COR-L47 (cell line): ENCODE results near the gene PXDN.

Experiments used
- DNase-seq: peaks from one replicate; lab custom pipeline; 2025; lab: John Stamatoyannopoulos, UW

PXDN gene

DNA sequence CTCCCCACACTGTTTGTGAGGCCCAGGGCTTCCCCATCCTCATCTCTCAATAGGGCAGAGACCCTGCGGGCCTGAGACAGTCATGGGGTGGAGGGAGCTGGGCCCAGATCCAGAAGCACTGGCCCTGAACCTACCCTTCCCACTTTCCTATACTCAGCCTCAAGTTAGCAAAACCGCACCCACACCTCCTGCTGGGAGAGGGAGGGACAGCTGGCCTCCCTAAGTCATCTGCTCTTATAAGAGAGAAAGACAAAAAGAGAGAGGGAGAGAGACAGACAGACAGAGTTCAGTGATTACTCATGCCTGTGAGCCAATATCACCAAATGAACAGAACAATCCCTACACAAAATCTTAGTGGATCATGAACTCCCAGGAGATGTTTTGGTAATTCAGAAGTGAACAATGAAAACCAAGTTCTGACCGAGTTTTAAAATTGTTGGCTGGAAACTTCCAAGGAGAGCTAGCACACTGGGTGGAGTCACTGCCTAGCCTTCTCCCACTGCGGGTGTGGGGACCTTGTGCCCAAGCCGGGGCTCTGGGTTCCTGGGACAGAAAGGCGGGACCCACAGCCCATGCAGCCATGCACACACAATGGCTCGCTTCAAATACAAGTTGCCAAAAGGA lies 130.5 kb downstream of the PXDN start:
- DNase-seq, result no peak

DNA sequence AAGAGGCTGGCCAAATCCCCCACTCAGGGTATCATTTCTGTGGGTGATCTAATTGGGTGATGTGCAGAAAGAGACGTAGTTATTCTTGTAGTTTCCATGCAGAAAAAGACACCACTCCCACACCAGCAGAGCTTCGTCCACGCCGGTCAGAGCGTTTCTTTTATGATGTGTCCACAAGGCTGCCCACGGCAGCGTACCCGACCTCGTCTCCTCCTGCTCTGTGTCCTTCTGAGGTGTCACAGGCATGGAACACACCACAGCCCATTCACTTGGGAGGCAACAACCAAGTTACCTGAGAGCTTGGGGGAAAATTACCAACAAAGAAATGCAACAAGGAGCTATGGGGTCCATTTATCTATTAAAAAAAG lies 131.3 kb downstream of the PXDN start:
- no peak for DNase-seq

DNA sequence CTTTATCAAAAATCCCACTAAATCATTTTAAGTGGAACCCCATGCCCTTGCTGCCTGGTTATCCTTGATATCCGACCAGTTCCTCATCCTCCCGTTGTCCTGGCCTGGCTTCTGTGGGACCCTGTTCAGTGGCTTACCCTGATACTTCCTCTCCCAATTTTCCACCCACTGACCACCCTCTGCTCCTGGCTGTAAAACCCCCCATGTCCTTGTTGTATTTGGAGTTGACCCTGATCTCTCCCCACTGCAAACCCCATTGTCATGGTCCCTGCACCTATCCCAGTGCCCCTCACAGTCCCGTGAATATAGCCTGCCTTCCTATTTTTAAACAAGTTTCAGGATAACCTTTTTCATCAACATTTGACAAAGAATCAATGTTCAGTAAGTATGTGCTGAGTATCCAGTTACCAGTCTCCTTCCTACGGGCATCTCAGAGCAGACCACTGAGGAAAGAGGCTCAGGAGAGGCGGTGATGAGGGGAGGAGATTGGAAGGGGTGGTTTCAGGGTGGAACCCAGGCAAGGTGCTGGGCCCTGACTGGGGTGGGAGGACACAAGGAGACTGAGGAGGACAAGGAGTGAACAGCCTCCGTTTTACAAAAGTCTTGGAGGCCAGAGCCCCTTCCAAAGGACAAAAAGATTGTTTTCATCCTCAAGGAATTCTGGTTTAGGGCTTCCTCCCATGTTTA lies 131.8 kb downstream of the PXDN start:
- DNase-seq, result no peak

DNA sequence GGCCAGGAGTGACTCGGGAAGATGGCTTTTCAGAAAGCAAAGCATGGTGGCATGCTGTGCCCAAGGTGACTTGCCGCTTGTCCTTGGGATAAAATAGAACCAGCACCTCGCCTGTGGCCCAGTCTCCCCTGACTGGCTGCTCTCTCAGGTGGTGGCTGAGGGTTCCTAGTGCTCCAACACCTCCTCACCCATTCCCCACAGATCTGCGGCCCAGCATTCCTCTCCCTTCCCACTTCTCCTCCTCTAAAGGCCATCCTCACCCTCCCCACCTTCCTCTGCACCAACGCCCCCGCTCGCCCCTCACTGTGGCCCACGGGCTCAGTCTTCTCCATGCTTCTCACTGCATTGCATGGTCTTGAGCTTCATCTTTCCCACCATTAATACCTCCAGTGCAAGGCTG lies 132.4 kb downstream of the PXDN start:
- no peak for DNase-seq

DNA sequence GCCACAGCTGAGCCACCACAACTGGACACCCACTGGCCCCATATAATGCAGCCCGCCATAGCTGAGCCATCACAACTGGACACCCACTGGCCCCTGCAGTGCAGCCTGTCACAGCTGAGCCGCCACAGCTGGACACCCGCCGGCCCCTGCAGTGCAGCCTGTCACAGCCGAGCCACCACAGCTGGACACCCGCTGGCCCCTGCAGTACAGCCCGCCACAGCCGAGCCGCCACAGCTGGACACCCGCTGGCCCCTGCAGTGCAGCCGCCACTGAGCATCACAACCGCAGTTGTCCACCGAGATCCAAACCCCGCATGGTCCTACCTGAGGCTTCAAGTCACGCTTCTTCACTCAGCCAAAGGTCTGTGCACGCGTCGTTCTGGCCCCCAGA lies 134.2 kb downstream of the PXDN start:
- DNase-seq, result no peak

DNA sequence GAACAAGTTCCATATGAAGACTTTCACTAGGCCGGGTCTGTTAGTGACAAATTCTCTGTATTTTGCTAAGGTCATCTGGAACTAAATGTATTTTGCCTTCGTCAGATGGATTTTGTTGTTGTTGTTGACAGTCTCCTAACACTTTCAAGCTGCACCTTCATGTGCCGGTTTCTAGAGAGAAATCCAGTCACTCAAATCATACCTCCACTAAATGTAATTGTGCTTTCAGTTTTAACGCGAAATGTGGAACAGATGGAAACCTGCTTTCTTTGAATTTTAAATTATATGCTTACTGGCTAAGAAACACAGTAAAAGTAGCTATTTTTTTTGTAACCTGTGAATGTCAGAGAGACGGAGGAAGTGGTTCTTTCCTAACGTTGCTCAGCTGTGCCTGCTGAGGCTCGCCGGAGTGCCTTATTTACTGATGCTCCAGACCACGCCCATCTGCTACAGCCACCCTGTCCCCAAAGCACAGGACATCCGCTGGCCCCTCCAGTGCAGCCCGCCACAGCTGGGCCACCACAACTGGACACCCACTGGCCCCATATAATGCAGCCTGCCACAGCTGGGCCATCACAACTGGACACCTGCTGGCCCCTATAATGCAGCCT lies 134.7 kb downstream of the PXDN start:
- no peak for DNase-seq

DNA sequence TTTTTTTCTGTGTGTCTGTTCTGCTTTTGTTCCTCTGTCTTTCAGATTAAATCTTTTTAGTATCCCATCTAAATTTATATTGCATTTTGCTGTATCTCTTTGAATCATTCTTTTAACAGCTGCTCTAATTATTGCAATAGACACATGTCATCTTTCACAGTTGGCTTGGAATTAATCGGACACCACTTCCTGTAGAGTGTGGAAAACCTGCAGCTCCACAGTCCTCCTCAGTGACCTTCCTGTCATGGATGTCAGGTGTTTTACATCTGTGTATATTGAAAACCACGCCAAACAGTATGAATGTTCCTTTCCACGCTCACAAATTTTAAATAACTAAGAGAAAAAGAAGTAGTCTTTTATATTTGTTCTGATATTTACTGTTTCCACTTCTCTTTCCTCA lies 135.3 kb downstream of the PXDN start:
- no peak for DNase-seq

DNA sequence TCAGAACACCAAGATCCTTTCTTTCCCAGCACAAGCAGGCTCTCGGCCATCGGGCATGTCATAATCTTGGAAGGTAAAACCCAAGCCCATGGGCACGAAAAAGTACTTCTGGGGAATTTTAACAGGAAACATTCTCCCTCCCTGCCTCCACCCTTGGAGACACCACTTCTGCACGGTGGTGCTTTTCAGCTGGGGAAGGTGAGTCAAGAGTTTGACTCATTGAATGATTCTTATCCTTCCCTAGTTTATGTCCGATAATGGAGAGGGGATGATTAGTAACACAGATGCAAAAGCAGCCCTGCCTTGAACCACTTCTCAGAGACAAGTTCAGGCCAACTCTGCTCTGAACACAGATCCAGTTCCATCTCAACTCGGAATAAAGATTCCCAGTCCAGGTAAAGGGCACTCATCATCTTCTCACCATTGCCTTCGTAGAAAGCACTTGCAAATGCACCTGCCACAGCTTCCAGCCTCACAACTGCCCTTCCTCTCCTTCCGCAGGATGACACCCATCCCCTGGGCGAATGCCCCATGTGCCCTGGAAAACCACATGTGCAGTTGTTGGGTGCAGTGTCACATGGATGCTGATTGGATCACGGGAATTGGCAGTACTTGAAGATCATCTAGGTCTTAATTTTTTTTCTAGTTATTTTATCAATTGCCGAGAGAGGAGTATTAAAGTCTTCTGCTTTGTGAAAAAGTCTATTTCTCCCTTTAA lies 136.2 kb downstream of the PXDN start:
- no peak for DNase-seq

DNA sequence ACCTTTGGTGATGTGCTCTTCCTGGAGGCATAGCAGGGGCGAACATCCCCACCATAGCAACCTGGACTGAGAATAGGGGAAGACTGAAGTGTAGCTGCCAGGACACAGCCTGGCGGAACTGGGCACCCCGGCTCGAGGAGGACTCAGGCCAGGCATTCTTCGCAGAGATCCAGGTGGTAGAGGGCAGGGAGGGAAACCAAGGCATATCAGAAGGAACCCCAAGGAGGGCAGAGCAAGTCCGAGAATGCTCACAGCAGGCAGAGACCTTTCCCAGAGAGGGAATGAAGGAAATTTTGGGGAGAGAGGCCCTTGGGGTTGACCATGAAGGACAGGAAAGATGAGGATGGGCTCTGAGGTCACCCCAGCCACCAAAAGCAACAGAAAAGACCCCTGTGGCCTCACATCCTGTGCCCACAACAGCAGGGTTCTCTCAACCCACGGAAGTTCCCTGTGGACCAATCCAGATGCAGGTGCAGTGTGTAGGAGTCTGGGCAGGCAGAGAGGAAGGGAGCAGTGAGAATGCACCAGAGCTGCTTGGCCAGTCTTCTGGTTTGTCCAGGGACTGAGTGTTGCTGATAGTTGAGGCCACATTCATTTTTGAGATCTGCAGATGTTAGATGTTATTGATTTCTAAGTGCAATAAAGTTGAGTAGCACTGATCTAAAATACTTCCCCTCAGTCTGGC lies 136.9 kb downstream of the PXDN start:
- no peak for DNase-seq

DNA sequence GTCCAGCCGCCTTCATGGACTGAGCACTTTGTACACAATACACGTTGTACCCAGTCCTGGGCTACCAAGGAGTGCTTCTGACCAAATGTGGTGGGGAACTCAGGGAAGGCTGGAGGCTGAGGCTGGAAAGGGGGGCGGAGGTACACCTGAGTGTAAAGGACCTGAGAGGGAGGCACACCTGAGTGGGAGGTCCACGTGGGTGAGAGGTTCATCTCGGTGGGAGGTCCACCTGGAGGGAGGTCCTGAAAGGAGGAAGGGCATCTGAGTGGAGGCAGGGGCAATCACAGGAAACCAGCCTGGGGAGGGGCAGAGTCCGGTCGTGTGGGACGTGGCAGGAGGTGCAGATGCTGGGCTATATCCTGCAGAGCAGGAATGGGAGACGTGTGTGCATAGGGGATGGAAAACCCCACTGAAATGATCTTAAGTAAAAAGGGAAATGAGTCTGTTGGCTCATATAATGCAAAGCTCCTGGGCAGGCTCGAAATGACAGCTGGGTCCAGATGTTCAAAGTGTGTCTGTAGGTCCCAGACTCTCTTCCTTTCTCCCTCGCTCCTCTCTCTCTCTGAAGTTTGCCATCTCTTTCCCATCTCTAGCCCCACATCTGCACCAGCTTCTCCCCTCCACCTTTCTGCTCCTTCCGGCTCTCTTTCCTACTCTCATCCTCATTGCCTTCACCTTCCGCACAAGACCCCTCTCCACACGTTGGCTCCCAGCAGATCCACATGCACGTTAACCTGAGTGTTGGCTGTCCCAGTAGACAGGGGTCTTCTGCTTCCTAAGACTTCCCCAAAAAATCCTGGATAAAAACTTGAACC lies 137.7 kb downstream of the PXDN start:
- DNase-seq, result no peak

DNA sequence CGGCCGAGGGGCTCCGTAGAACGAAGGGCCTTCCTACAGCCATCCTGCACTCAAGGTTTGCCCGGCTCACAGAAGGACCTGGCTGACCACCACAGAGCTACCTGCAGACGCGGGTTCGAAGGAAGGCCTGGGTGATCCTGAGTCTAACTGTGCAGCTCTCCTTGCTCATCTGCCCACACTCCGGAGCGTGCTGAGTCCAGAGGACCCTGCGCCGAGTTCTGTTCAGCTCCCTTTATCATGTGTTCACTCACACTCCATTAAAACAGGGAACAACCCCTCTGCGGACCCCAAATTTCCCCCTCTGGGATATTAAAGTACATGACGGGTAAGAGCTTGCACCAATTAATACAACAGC lies 138.3 kb downstream of the PXDN start:
- no peak for DNase-seq

DNA sequence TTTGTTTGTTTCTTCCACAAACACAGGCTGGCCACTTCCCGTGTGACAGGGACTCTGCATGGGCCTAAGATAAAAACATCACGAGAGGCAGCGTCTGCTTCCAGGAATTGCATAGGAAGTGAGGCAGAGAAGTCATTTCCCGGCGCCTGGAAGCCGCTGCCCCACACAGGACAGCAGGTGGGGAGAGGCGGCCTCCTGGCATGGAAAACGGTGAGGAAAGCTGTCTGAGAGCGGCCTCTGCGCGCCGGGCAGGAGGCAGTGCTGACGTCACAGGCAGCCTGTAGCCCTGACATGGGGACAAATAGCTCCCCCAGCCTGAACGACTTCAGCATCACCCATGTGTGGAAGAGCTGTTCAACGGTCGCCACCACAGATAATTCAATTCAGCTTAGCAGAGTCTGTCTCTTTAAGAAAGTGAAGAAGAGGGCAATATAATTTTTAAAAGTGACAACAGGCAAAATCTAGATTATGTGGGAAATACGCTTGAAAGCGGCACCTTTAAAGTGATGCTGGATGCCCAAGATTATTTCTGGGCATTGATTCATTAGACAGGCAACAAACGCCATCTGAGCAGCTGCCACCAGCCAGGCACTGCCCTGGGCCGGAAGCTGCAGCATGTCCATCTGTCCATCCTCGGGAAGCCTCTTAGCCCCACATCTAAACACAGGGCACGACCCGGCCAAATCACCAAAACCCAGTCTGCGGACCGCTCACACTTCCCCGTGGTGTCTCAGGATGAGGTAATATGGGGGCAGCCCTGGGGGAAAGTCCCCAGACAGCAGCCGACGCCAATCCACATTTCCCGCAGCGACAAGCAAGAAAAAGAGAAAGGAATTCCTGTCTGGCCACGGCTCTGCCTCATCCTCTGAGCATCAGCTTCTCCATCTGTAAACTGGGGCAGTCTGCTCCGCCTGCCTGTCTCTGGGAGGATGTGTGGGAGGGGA lies 138.9 kb downstream of the PXDN start:
- no peak for DNase-seq

DNA sequence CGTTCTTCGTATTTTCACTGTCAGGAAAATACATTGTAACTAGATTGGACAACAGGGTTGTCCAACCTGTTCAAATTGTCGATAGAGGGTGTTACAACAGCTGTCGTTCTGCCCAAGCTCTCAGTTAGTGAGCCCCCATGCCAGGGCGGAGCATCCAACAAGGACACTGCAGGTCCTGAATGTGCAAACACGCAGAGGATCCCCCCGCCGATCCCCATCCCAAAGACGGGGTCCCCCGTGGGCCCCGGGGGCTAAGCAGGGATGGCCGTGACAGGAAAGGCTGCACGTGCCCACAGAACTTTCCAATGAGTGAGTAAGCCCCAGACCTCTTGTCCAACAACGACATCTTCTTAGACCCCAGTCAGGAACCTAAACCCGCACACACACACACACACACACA lies 140.8 kb downstream of the PXDN start:
- no peak for DNase-seq

DNA sequence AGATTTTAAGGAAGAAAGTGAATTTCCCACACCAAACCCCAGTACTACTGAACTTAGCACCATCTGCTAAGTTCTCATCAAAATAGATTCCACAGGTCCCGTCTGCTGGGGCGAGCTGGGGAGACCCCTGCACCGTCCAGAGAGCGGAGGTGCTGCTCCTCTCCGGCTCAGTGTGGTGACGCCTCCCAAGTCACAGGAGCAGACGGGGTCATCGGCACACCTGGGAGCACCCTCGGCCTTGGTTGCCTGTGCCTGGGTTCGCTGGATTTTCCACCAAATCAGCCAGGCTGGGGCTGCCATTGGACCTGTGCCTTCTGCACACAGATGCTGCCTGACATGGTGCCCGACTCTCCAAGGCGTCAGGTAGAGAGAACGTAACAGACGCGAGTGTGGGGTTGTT lies 141.3 kb downstream of the PXDN start:
- DNase-seq, result no peak

DNA sequence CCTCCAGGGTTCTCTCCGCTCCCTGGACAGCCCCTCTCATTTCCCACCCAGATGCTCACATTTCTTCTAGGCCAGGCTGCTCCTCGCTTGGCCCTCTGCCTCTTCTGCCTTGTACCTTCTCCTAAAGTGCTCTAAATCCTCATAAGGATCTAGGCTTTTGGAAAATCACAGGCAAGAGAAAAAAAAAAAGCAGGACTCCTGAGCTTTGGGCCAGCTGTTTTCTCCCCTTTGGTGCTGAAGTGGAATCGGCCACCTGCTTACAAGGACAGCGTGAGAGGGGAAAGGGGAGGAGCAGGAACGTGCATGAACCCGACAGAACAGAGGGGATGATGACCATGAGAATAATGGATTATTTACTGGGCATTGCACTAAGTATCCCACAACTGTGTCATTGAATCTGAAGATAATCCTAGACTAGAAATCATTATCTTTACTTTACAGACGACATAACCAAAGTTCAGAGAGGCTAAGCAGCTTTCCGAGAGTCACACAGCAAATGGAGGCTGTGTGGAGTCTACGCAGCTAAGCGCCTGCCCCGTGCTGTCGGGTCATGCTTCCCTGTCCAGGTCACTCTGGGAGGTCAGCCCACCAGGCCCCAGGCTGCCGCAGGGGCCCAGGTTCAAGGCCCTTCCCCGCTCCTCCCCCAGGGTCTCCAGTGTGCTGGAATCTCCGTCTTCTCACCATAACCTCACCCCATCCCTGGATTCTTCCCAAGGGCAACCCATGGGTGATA lies 141.9 kb downstream of the PXDN start:
- DNase-seq, result no peak

DNA sequence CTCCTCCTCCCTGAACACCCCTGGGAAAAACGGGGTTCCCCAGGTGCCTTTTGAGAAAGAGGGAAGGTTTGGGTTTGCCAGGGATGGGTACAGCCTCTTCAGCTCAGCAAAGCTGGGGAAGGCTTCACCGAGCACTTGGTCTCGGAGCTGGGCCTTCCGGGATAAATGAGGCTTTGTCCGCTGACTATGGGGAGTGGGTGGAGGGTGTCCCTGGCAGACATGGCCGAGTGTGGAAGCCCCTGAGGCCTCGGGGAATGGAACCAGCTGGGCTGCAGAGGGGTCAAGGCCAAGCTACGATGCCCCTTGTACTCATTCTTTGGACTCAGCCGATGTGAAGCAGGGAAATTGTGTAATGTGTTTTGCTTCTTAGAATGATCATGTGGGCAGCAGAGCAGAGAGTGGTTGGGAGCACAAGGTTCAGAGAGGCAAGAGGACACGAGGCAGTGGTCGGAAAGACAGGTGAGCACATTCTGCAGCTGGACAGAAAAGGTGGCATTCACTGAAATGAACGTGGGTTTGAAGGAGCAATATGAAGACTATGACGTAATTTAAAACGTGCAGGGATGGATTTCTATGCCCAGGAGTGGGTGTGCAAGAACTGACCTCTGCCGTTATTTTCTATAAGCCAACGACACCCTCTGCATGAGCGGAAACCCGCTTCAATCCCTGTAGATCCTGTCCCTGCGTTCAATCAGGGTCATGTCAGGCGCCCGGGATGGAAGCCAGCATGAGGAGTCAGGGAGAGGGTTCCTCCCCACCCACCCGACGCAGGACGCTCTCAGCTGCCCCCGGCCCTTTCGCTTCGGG lies 142.6 kb downstream of the PXDN start:
- no peak for DNase-seq

DNA sequence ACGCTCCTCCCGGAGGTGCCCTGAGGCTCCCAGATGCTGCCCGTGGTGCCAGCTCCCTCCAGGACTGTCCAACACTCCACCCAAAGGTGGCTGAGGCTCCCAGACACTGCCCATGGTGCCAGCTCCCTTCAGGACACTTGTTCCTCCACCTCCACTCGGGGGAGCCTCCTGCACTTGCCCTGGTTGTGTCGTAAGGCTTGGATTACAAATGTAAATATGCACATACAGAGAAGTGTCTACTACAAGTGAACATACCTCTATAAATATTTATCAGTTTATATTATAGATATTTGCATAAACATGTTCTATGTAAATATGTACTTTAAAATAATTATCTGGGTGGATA lies 143.3 kb downstream of the PXDN start:
- DNase-seq, result no peak

DNA sequence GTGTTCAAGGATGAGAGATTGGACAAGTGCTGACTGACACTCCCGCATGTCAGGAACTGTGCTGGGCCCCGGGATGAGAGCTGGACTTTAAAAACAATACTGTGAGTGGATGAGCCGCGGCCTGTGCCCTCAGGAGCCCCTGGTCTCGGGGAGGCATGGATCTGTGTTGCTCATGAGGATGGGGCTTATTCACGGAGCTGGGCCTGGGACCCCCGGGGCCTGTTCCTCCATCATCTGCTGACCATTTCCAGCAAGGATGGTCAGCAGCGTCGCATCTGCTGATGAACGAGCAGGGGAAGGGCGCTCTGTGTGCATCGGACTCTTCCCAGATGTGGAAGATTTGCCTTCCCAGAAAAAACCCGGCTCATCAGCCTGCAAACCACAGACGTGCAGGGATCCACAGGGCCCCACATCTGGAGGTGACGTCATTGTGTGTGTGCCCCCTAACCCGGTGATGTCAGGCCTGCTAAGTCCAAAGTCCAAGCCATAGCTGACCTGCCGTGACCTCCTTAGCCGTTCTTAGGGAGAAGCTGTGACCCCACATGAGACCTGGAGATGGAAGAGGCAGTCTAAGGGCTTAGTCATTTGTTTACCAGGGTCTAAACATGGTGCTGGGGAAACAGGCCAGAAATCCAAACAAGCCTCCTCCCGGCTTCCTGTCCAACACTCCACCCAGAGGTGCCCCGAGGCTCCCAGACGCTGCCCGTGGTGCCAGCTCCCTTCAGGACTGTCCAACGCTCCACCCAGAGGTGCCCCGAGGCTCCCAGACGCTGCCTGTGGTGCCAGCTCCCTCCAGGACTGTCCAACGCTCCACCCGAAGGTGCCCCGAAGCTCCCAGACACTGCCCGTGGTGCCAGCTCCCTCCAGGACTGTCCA lies 143.9 kb downstream of the PXDN start:
- no peak for DNase-seq
